ENCODE measurements around the gene ABCD3. TPM values are rescaled to one million over a fixed set of nuclear protein-coding genes. Genes with fewer than 3 reads are reported as not detected.

The ABCD3 gene
- polyA plus RNA-seq, 1 of the 3 experiments (the other 2 are of a cell fraction) = 6.5 TPM

DNA sequence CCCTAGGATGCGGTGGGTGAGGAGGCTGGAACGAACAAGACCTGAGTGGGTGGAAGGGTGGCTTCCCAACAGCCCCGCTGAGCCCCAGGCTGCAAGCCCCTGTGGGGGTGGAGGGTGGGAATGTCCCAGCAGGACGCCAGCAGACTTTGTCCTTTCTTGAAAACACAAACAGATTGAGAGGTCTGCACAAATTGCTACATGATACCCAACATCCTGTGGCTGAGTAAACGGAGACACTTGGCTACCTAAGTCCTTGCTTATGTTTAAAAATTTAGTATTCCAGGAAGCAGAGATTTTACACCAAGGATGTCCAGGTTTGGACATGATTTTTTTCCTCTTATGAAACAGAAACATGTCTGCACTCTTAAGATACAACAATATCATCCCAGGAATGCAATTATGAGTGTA is 135.1 kb downstream of the ABCD3 start:
- Histone ChIP-seq H3K4me2 (no peak overlapping the region), H3K27me3 (ENCODE audit: insufficient read depth) (no peaks in the 10 kb centered on the region), H3K4me1 (ENCODE audit: control insufficient read depth in 1 of 2, insufficient read depth in 2 of 2, low read depth in 1 of 2, low read length in 1 of 2) (peaks cover 0 to 35% of the 10 kb centered on the region in 2 experiments; a peak in 1 of 4 replicates), H3K9ac (no peak overlapping the region), H2AFZ (ENCODE audit: low read depth) (no peak overlapping the region), H3K9me3 (no peaks in the 10 kb centered on the region), H3K27ac (ENCODE audit: low read depth in 2 of 2, low read length in 1 of 2) (no peak overlapping the region), H4K20me1 (ENCODE audit: insufficient read depth) (no peaks in the 10 kb centered on the region), H3K79me2 (ENCODE audit: insufficient read depth) (no peaks in the 10 kb centered on the region), H3K9me2 (no peaks in the 10 kb centered on the region), H3K36me3 (replicated peaks in 1 of 2; ENCODE audit: control insufficient read depth in 1 of 2, insufficient read depth in 2 of 2, low read length in 1 of 2) (no peaks in the 10 kb centered on the region), H3F3A (replicated peaks; ENCODE audit: insufficient read depth) (no peaks in the 10 kb centered on the region), H3K4me3 (ENCODE audit: low read depth in 2 of 2, low read length in 1 of 2) (no peak overlapping the region)
- DNase-seq = no peak
- WGBS (ENCODE audit: low lambda C conversion rate) = 54% methylated on average over 5 of the region's 5 CpGs
- ChIA-PET POLR2A (no interaction called here), CTCF (no interaction called here)
- TF ChIP-seq, protein P1, sequence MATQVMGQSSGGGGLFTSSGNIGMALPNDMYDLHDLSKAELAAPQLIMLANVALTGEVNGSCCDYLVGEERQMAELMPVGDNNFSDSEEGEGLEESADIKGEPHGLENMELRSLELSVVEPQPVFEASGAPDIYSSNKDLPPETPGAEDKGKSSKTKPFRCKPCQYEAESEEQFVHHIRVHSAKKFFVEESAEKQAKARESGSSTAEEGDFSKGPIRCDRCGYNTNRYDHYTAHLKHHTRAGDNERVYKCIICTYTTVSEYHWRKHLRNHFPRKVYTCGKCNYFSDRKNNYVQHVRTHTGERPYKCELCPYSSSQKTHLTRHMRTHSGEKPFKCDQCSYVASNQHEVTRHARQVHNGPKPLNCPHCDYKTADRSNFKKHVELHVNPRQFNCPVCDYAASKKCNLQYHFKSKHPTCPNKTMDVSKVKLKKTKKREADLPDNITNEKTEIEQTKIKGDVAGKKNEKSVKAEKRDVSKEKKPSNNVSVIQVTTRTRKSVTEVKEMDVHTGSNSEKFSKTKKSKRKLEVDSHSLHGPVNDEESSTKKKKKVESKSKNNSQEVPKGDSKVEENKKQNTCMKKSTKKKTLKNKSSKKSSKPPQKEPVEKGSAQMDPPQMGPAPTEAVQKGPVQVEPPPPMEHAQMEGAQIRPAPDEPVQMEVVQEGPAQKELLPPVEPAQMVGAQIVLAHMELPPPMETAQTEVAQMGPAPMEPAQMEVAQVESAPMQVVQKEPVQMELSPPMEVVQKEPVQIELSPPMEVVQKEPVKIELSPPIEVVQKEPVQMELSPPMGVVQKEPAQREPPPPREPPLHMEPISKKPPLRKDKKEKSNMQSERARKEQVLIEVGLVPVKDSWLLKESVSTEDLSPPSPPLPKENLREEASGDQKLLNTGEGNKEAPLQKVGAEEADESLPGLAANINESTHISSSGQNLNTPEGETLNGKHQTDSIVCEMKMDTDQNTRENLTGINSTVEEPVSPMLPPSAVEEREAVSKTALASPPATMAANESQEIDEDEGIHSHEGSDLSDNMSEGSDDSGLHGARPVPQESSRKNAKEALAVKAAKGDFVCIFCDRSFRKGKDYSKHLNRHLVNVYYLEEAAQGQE (IDR thresholded peaks at IDR 0.05; ENCODE audit: low read depth, low read length) = no peak
- no peak for TF ChIP-seq RAD21 (IDR thresholded peaks at IDR 0.05; ENCODE audit: low read length)
- no peak for TF ChIP-seq TEAD4 (IDR thresholded peaks at IDR 0.05; ENCODE audit: borderline replicate concordance, insufficient read depth)
- TF ChIP-seq EZH2phosphoT487 (IDR thresholded peaks at IDR 0.05; ENCODE audit: borderline replicate concordance, low read depth) = no peak
- TF ChIP-seq USF1 (IDR thresholded peaks at IDR 0.05; ENCODE audit: borderline replicate concordance, low read depth) = no peak
- TF ChIP-seq MAX (IDR thresholded peaks at IDR 0.05; ENCODE audit: low read depth) = no peak
- no peak for TF ChIP-seq RCOR1 (IDR thresholded peaks at IDR 0.05; ENCODE audit: low read length)
- TF ChIP-seq SMC3 (IDR thresholded peaks at IDR 0.05; ENCODE audit: low read depth, low read length) = no peak
- no peak for TF ChIP-seq POLR2AphosphoS5 (IDR thresholded peaks at IDR 0.05; ENCODE audit: low read depth, low read length)
- TF ChIP-seq, protein P2, sequence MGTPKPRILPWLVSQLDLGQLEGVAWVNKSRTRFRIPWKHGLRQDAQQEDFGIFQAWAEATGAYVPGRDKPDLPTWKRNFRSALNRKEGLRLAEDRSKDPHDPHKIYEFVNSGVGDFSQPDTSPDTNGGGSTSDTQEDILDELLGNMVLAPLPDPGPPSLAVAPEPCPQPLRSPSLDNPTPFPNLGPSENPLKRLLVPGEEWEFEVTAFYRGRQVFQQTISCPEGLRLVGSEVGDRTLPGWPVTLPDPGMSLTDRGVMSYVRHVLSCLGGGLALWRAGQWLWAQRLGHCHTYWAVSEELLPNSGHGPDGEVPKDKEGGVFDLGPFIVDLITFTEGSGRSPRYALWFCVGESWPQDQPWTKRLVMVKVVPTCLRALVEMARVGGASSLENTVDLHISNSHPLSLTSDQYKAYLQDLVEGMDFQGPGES (IDR thresholded peaks at IDR 0.05; ENCODE audit: low read depth, low read length) = no peak
- no peak for TF ChIP-seq YY1 (IDR thresholded peaks at IDR 0.05; ENCODE audit: low read depth)
- no peak for TF ChIP-seq FOXJ3 (CRISPR knock-in tag; IDR thresholded peaks at IDR 0.05)
- no peak for TF ChIP-seq TCF12 (IDR thresholded peaks at IDR 0.05)
